ENCODE measurements around the gene FYB1. TPM values are rescaled to one million over a fixed set of nuclear protein-coding genes. Genes with fewer than 3 reads are reported as not detected.

Gene FYB1
- total and polyA plus RNA-seq, 2 donors: 52.9 to 71.8 TPM

DNA sequence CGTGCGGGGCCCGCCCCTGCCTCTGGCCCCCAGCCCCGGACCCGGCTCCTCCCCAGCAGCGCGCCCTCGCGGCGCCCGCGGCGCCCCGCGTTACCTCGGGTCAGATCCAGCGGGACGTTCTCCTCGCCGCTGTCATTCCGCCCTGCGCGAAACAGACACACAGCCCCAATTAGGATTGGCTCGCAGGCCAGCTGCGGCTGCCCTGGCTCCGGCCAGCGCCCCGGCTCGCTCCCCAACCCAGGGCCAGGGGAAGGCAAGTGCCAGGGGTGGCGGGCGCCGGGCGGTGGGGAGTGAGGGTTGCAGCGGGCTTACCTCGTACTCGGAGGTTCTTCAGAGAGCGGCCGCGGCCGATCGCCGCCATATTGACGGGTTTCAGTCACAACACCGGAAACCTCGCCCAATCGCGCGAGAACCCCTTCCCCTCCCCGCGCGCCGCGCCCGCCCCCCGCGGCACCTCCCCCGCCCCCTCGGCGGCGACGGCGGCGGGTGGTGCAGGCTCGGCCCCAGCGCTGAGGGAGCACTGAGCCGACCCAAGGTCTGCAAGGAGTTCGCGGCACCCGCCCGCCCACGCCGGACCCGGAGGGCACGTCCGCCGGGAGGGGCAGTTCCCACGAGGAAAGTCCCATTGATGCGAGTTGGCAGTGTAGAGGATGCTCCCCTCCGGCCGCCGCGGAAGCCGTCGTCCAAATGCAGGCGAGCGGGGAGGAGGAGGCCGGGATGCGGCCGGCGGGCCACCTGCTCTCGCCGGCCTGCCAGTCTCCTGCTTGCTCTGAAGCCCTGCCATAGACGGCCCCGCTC, 145.1 kb downstream of the FYB1 start, which contains the start of gene RICTOR:
Gene RICTOR, minus strand, starts transcription at position 383 of the 798 bp plus-strand sequence. Its CDS starts 22 bp downstream, at position 361.
- Histone ChIP-seq H3K36me3 (ENCODE audit: control insufficient read depth in 2 of 2, insufficient read depth in 2 of 2, low read length in 1 of 2) (peaks cover 0 to 7% of the 10 kb centered on the region in 2 donors), H3K27me3 (ENCODE audit: control insufficient read depth in 2 of 2, insufficient read depth in 1 of 2, low read length in 1 of 2) (no peaks in the 10 kb centered on the region), H3K4me3 (ENCODE audit: low read length in 2 of 2) (peak within 1 kb of the TSS; percentile 83 to 99), H3K9me3 (ENCODE audit: control insufficient read depth in 2 of 2, insufficient read depth in 1 of 2, low read length in 1 of 2) (no peaks in the 10 kb centered on the region), H3K4me1 (ENCODE audit: control insufficient read depth in 2 of 2, insufficient read depth in 2 of 2, low read length in 2 of 2) (no peaks in the 10 kb centered on the region), H3K27ac (ENCODE audit: low read depth in 1 of 2, low read length in 1 of 2) (peak within 1 kb of the TSS; percentile 97 to 99)
- under 1% methylated on average over 94 of the region's 94 CpGs for WGBS
- DNase-seq (ENCODE audit: low read depth in 6 of 9, low spot score in 9 of 9): peak; percentile 67 to 95 (median 88)

DNA sequence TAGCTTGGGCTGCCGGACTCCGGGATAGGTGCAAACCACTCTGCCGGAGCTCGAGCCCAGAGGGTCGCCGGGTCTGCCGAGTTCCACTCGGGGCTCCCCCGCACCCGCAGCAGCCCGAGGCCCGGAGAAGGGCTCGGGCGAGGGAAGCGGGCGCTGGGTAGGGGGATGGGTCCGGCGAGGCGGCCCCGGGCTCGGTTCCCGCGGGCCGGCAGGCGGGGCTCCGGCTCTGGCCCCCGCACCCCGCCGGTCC, 145.7 kb downstream of the FYB1 start:
- no peak for DNase-seq (ENCODE audit: low read depth in 6 of 9, low spot score in 9 of 9)
- H3K27me3 ChIP-seq (ENCODE audit: control insufficient read depth in 2 of 2, insufficient read depth in 1 of 2, low read length in 1 of 2): no peaks in the 10 kb centered on the region
- no peaks in the 10 kb centered on the region for H3K9me3 ChIP-seq (ENCODE audit: control insufficient read depth in 2 of 2, insufficient read depth in 1 of 2, low read length in 1 of 2)
- H3K36me3 ChIP-seq (ENCODE audit: control insufficient read depth in 2 of 2, insufficient read depth in 2 of 2, low read length in 1 of 2): peaks cover 0 to 7% of the 10 kb centered on the region in 2 donors
- H3K4me3 ChIP-seq (ENCODE audit: low read length in 2 of 2): peak overlapping the region; percentile 83 to 99
- no peaks in the 10 kb centered on the region for H3K4me1 ChIP-seq (ENCODE audit: control insufficient read depth in 2 of 2, insufficient read depth in 2 of 2, low read length in 2 of 2)
- under 1% methylated on average over 29 of the region's 29 CpGs for WGBS
- H3K27ac ChIP-seq (ENCODE audit: low read depth in 1 of 2, low read length in 1 of 2): peak overlapping the region; percentile 93 to 99

DNA sequence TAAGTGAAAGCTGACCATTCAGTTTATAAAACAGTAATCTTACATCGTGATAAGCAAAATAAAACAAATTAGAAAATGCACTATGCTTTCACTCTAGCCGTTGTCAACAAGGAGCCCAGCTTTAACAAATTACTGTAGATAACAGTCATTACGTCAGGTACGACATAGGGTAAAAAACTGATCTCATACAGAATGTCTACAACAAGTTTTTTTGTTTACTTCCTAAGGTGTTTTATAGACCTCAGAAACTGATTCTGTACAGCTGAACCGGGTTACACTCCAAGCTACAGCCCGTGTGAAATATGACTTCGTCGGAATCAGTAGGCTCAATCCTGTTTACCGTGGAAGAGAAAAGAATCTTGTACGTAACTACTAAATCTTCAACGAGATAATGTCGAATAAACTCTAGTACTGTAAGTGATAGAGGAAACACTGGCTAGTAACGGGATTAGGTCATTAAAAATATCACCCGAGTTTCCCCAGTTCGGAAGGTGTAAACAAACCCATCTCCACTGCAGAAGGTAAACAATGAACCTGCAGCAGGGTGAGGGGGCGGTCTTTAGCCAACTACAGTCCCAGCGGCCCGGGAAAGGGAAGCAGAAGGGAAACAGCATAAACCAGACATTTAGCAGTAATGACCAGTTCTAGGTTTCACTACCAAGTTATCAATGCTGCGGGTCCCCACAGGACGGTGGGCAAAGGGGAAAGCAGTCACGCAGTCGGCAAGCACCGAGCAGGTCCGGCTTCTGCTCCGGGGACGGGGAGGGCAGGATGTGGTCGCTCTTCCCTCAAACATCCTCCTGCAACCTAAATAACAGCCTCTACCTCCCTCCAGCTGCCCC, 146.2 kb downstream of the FYB1 start:
- Histone ChIP-seq H3K9me3 (ENCODE audit: control insufficient read depth in 2 of 2, insufficient read depth in 1 of 2, low read length in 1 of 2) (no peaks in the 10 kb centered on the region), H3K4me3 (ENCODE audit: low read length in 2 of 2) (peak overlapping the region; percentile 83 to 99), H3K27me3 (ENCODE audit: control insufficient read depth in 2 of 2, insufficient read depth in 1 of 2, low read length in 1 of 2) (no peaks in the 10 kb centered on the region), H3K4me1 (ENCODE audit: control insufficient read depth in 2 of 2, insufficient read depth in 2 of 2, low read length in 2 of 2) (no peaks in the 10 kb centered on the region), H3K27ac (ENCODE audit: low read depth in 1 of 2, low read length in 1 of 2) (peak overlapping the region; percentile 93 to 99), H3K36me3 (ENCODE audit: control insufficient read depth in 2 of 2, insufficient read depth in 2 of 2, low read length in 1 of 2) (peaks cover 0 to 9% of the 10 kb centered on the region in 2 donors)
- peak; percentile 44 to 83 (median 62) for DNase-seq (ENCODE audit: low read depth in 6 of 9, low spot score in 9 of 9)
- 3% methylated on average over 27 of the region's 27 CpGs for WGBS

DNA sequence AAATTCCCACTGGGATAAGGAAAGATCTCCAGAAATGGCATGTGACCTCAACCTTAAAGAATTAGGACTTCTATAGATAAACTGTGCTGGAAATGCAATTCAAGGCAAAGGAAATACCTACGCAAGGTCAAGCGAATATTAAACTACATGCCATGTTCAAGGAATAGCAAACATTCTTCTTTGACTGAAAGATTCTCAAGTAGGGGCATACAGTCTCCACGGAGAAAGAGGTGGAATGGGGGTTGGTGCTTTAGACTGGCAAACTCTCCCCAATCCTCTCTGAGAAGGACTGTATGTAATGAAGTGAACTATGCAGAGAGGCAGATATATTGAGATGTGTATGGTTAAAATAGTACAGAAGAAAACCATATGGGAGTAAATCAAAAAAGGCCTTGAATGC, 151.3 kb downstream of the FYB1 start:
- no peak for DNase-seq (ENCODE audit: low read depth in 6 of 9, low spot score in 9 of 9)
- H3K4me3 ChIP-seq (ENCODE audit: low read length in 2 of 2): no peak overlapping the region
- no peaks in the 10 kb centered on the region for H3K4me1 ChIP-seq (ENCODE audit: control insufficient read depth in 2 of 2, insufficient read depth in 2 of 2, low read length in 2 of 2)
- H3K27ac ChIP-seq (ENCODE audit: low read depth in 1 of 2, low read length in 1 of 2): no peak overlapping the region
- H3K36me3 ChIP-seq (ENCODE audit: control insufficient read depth in 2 of 2, insufficient read depth in 2 of 2, low read length in 1 of 2): peaks cover 15 to 34% of the 10 kb centered on the region in 2 donors
- WGBS: 97% methylated on average over 3 of the region's 3 CpGs
- no peaks in the 10 kb centered on the region for H3K27me3 ChIP-seq (ENCODE audit: control insufficient read depth in 2 of 2, insufficient read depth in 1 of 2, low read length in 1 of 2)
- peaks cover 2 to 11% of the 10 kb centered on the region in 2 donors for H3K9me3 ChIP-seq (ENCODE audit: control insufficient read depth in 2 of 2, insufficient read depth in 1 of 2, low read length in 1 of 2)

DNA sequence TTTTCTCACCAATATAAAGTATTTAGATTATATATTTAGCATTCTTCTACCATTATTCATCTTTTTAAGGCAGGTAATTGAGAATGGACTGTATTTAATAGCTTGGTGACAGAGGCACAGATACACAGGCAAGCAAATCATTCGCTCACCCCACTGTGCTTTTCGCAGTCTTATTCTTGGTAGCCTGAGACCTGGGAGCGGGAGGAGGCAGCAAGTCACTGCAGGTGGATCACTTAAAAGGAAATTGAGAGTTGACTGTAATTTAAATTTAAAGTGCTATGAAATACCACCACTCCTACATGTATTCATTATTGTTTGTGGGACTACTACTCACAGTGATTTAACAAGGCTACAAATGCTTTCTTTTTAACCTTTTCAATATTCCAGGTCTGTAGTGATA, 154.9 kb downstream of the FYB1 start:
- H3K4me1 ChIP-seq (ENCODE audit: control insufficient read depth in 2 of 2, insufficient read depth in 2 of 2, low read length in 2 of 2): no peaks in the 10 kb centered on the region
- peaks cover 2 to 11% of the 10 kb centered on the region in 2 donors for H3K9me3 ChIP-seq (ENCODE audit: control insufficient read depth in 2 of 2, insufficient read depth in 1 of 2, low read length in 1 of 2)
- no peaks in the 10 kb centered on the region for H3K27me3 ChIP-seq (ENCODE audit: control insufficient read depth in 2 of 2, insufficient read depth in 1 of 2, low read length in 1 of 2)
- no peak for DNase-seq (ENCODE audit: low read depth in 6 of 9, low spot score in 9 of 9)
- no peak overlapping the region for H3K4me3 ChIP-seq (ENCODE audit: low read length in 2 of 2)
- WGBS: 96% methylated on average over 3 of the region's 3 CpGs
- peaks cover 15 to 28% of the 10 kb centered on the region in 2 donors for H3K36me3 ChIP-seq (ENCODE audit: control insufficient read depth in 2 of 2, insufficient read depth in 2 of 2, low read length in 1 of 2)
- no peak overlapping the region for H3K27ac ChIP-seq (ENCODE audit: low read depth in 1 of 2, low read length in 1 of 2)

DNA sequence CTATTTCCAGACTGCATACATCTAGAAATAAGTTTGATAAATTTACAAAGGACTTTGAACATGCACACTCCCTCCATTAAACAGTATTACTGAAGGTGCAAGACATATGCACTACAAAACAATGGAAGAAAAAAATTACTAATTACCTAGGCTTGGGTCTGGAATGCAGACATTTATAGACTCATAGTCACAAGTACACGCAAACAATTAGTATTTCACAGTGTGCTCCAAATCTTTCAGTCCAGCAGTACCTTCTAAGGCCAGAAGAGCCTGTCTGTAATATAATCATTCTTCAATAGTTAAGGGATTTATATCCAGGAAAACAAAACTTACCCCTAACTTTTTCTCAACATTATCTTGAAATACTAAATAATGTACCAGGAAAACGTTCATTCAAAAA, 156.3 kb downstream of the FYB1 start:
- Histone ChIP-seq H3K9me3 (ENCODE audit: control insufficient read depth in 2 of 2, insufficient read depth in 1 of 2, low read length in 1 of 2) (peaks cover 2 to 11% of the 10 kb centered on the region in 2 donors), H3K27me3 (ENCODE audit: control insufficient read depth in 2 of 2, insufficient read depth in 1 of 2, low read length in 1 of 2) (no peaks in the 10 kb centered on the region), H3K27ac (ENCODE audit: low read depth in 1 of 2, low read length in 1 of 2) (no peak overlapping the region), H3K4me3 (ENCODE audit: low read length in 2 of 2) (no peak overlapping the region), H3K4me1 (ENCODE audit: control insufficient read depth in 2 of 2, insufficient read depth in 2 of 2, low read length in 2 of 2) (no peaks in the 10 kb centered on the region), H3K36me3 (ENCODE audit: control insufficient read depth in 2 of 2, insufficient read depth in 2 of 2, low read length in 1 of 2) (peaks cover 15 to 24% of the 10 kb centered on the region in 2 donors)
- DNase-seq (ENCODE audit: low read depth in 6 of 9, low spot score in 9 of 9): no peak
- 94% methylated on average over 2 of the region's 2 CpGs for WGBS

DNA sequence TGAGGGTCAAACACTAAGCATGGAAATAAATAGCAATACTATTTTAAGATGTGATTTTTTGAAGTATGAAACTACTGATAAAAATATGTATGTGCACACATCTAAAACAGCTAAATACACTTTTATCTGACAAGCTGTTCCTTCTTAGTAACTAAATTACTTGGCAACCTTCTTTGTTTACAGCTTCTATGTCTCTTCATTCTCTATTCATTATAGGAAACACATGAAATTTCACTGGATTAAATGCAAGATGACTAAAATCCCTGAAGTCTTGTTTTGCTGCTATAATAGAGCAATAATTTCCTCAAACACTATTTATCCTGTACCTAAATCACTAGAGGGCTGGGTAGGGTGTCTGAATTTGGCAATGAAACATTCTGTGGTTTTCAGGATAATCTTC, 156.8 kb downstream of the FYB1 start:
- Histone ChIP-seq H3K9me3 (ENCODE audit: control insufficient read depth in 2 of 2, insufficient read depth in 1 of 2, low read length in 1 of 2) (peaks cover 2 to 11% of the 10 kb centered on the region in 2 donors), H3K4me3 (ENCODE audit: low read length in 2 of 2) (no peak overlapping the region), H3K4me1 (ENCODE audit: control insufficient read depth in 2 of 2, insufficient read depth in 2 of 2, low read length in 2 of 2) (no peaks in the 10 kb centered on the region), H3K36me3 (ENCODE audit: control insufficient read depth in 2 of 2, insufficient read depth in 2 of 2, low read length in 1 of 2) (peaks cover 15 to 20% of the 10 kb centered on the region in 2 donors), H3K27ac (ENCODE audit: low read depth in 1 of 2, low read length in 1 of 2) (no peak overlapping the region), H3K27me3 (ENCODE audit: control insufficient read depth in 2 of 2, insufficient read depth in 1 of 2, low read length in 1 of 2) (no peaks in the 10 kb centered on the region)
- no peak for DNase-seq (ENCODE audit: low read depth in 6 of 9, low spot score in 9 of 9)

DNA sequence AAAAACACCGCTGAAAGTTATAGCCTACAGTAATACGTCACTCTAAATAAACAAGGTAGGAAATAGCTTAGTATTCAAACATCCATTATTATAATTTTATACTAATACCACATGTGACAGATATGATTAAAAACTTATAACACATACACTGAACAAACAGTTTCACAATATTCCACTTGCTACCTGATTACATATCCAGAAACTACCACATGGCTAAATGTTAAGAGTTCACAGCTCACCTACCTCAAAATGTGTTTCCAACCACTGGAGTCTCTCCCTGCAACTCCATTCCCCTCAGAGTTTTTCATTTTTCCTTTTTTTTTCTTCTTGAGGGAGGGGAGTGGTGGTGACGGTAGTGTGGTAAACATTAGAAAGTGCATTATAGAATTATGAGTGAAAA, 157.3 kb downstream of the FYB1 start:
- Histone ChIP-seq H3K27me3 (ENCODE audit: control insufficient read depth in 2 of 2, insufficient read depth in 1 of 2, low read length in 1 of 2) (no peaks in the 10 kb centered on the region), H3K36me3 (ENCODE audit: control insufficient read depth in 2 of 2, insufficient read depth in 2 of 2, low read length in 1 of 2) (peaks cover 13 to 18% of the 10 kb centered on the region in 2 donors), H3K4me1 (ENCODE audit: control insufficient read depth in 2 of 2, insufficient read depth in 2 of 2, low read length in 2 of 2) (no peaks in the 10 kb centered on the region), H3K4me3 (ENCODE audit: low read length in 2 of 2) (no peak overlapping the region), H3K9me3 (ENCODE audit: control insufficient read depth in 2 of 2, insufficient read depth in 1 of 2, low read length in 1 of 2) (peaks cover 2 to 10% of the 10 kb centered on the region in 2 donors), H3K27ac (ENCODE audit: low read depth in 1 of 2, low read length in 1 of 2) (no peak overlapping the region)
- 96% methylated on average over 3 of the region's 3 CpGs for WGBS
- DNase-seq (ENCODE audit: low read depth in 6 of 9, low spot score in 9 of 9): no peak

DNA sequence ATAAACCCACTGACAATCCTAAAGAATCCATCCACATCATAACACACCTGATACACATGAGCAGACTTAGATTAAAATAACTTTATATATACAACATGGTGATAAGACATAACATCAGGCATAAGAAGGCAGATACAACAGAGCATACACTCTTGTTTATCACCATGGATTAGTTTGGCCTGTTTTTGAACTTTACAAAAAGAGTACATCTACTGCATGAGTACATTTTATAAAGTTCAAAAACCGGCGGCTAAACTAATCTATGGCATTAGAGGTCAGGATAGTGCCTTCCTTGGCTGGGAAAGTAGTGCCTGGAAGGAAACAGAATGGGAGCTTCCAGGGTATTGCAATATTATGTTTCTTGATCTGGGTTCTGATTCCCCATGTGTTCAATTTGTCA, 160.3 kb downstream of the FYB1 start:
- Histone ChIP-seq H3K9me3 (ENCODE audit: control insufficient read depth in 2 of 2, insufficient read depth in 1 of 2, low read length in 1 of 2) (no peaks in the 10 kb centered on the region), H3K27me3 (ENCODE audit: control insufficient read depth in 2 of 2, insufficient read depth in 1 of 2, low read length in 1 of 2) (no peaks in the 10 kb centered on the region), H3K4me3 (ENCODE audit: low read length in 2 of 2) (no peak overlapping the region), H3K4me1 (ENCODE audit: control insufficient read depth in 2 of 2, insufficient read depth in 2 of 2, low read length in 2 of 2) (no peaks in the 10 kb centered on the region), H3K27ac (ENCODE audit: low read depth in 1 of 2, low read length in 1 of 2) (no peak overlapping the region), H3K36me3 (ENCODE audit: control insufficient read depth in 2 of 2, insufficient read depth in 2 of 2, low read length in 1 of 2) (peaks cover 4 to 6% of the 10 kb centered on the region in 2 donors)
- 95% methylated on average over 2 of the region's 2 CpGs for WGBS
- DNase-seq (ENCODE audit: low read depth in 6 of 9, low spot score in 9 of 9): no peak
